HG03039 (cell line): ENCODE data around the gene C19orf38.

Experiments
- ATAC-seq: cut with Tn5 transposase; IDR thresholded peaks from one replicate; pipeline ENCODE4 v1.9.1; 2021; ENCODE audit warnings: mild to moderate bottlenecking, moderate library complexity; ENCODE audit not compliant: unreplicated experiment

C19orf38 gene

GRCh38 chr19:10898633-10899032 lies 50.4 kb downstream of the C19orf38 start:
- ATAC-seq, result no peak

- no peak for ATAC-seq
Observed at GRCh38 chr19:10899151-10899653, 51.0 kb downstream of the C19orf38 start.

- no peak for ATAC-seq
Observed at GRCh38 chr19:10907925-10908324, 59.7 kb downstream of the C19orf38 start.

- no peak for ATAC-seq
Observed at GRCh38 chr19:10908380-10908960, 60.3 kb downstream of the C19orf38 start.

- ATAC-seq, result no peak
Observed at GRCh38 chr19:10911579-10912363, 63.6 kb downstream of the C19orf38 start.

GRCh38 chr19:10912619-10913018 lies 64.4 kb downstream of the C19orf38 start:
- ATAC-seq, result no peak

GRCh38 chr19:10913716-10914340 lies 65.6 kb downstream of the C19orf38 start:
- no peak for ATAC-seq

- no peak for ATAC-seq
Observed at GRCh38 chr19:10915130-10916091, 67.2 kb downstream of the C19orf38 start.

GRCh38 chr19:10916602-10917001 lies 68.4 kb downstream of the C19orf38 start:
- ATAC-seq, result no peak

GRCh38 chr19:10918359-10918758 lies 70.1 kb downstream of the C19orf38 start:
- no peak for ATAC-seq
